ENCODE measurements around the gene CRYL1. TPM values are rescaled to one million over a fixed set of nuclear protein-coding genes. Genes with fewer than 3 reads are reported as not detected.

Gene CRYL1
- total and polyA plus RNA-seq, 2 of the 13 experiments (the other 11 are each of a cell fraction or from before 2014, with no cell fraction given) = 57.2 to 115 TPM

DNA sequence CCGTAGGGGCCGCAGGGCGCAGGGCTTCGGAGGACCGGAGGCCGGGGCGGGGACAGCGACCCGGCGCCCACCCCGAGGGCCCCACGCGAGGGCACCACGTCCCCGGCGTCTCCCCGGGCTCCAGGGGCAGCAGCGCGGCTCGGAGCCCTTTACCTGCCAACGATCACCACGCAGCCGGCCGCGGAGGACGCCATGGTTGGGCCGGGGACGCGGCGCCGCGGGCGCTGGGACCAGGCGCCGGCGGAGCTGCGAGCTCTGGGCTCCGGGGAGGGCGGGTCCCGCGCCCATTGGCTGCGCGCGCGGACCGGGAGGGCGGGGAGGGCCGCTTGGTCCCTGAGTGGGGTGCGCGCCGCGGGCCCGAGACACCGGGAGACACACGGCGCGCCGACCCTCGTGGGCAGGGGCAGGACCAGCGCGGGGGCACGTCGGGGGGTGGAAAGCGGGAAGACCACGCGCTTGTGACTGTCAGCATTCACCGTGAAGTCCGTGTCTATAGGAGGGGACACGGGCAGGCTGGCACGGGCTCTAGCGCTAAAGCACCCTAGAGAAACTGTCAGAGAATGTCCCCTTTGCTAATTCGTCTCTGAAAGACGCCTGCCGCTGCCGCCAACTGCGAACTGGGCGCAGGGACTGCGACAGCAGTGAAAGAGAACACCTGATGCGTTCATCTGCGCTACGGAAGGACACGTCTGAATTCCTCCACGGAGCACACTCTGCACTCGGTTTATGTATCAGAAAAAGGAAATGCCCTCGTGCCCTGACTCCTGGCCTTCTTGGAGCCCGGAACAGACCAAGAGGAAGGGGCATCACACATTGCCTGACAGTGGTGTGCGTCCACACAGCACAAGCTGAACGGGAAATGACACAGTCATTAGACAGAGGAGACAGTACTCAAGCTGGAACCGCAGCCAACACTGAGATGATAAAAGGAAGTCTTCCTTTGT, at the start of gene CRYL1 (continued):
- TF ChIP-seq NFYC (CRISPR knock-in tag; IDR thresholded peaks at IDR 0.05) (no peak; the same call in 1 of the 2 replicates), RARG (CRISPR knock-in tag; IDR thresholded peaks at IDR 0.05; ENCODE audit: low read depth) (no peak), ZNF3 (CRISPR knock-in tag; IDR thresholded peaks at IDR 0.05) (no peak), RFX3 (CRISPR knock-in tag; IDR thresholded peaks at IDR 0.05) (no peak), ZNF232 (CRISPR knock-in tag; IDR thresholded peaks at IDR 0.05; ENCODE audit: borderline replicate concordance) (peak; percentile 93; the same call in 1 of the 2 replicates), SNAI1 (CRISPR knock-in tag; IDR thresholded peaks at IDR 0.05; ENCODE audit: borderline replicate concordance) (no peak), KDM3A (CRISPR knock-in tag; IDR thresholded peaks at IDR 0.05; ENCODE audit: low read depth) (no peak), XRCC5 (optimal IDR thresholded peaks at IDR 0.05; ENCODE audit: low read length) (no peak), EP300 (IDR thresholded peaks at IDR 0.05; ENCODE audit: low read depth in 2 of 2, low read length in 2 of 2) (no peak), EP300 (CRISPR knock-in tag; IDR thresholded peaks at IDR 0.05; ENCODE audit: borderline replicate concordance) (no peak), CREB1 (IDR thresholded peaks at IDR 0.05) (no peak), CREB1 (CRISPR knock-in tag; IDR thresholded peaks at IDR 0.05) (no peak), ZNF557 (CRISPR knock-in tag; IDR thresholded peaks at IDR 0.05) (0 out of 2 replicates have a peak, but pooled peaks have one; percentile 33), ZNF136 (CRISPR knock-in tag; IDR thresholded peaks at IDR 0.05; ENCODE audit: low read depth) (no peak), NBN (conservative IDR thresholded peaks at IDR 0.05) (no peak), FOXK1 (CRISPR knock-in tag; IDR thresholded peaks at IDR 0.05; ENCODE audit: borderline replicate concordance, low read depth) (peak; percentile 31; the same call in 1 of the 2 replicates)
- TF ChIP-seq, protein P1, sequence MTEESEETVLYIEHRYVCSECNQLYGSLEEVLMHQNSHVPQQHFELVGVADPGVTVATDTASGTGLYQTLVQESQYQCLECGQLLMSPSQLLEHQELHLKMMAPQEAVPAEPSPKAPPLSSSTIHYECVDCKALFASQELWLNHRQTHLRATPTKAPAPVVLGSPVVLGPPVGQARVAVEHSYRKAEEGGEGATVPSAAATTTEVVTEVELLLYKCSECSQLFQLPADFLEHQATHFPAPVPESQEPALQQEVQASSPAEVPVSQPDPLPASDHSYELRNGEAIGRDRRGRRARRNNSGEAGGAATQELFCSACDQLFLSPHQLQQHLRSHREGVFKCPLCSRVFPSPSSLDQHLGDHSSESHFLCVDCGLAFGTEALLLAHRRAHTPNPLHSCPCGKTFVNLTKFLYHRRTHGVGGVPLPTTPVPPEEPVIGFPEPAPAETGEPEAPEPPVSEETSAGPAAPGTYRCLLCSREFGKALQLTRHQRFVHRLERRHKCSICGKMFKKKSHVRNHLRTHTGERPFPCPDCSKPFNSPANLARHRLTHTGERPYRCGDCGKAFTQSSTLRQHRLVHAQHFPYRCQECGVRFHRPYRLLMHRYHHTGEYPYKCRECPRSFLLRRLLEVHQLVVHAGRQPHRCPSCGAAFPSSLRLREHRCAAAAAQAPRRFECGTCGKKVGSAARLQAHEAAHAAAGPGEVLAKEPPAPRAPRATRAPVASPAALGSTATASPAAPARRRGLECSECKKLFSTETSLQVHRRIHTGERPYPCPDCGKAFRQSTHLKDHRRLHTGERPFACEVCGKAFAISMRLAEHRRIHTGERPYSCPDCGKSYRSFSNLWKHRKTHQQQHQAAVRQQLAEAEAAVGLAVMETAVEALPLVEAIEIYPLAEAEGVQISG (CRISPR knock-in tag; IDR thresholded peaks at IDR 0.05) = peak; percentile 68
- TF ChIP-seq, protein P2, sequence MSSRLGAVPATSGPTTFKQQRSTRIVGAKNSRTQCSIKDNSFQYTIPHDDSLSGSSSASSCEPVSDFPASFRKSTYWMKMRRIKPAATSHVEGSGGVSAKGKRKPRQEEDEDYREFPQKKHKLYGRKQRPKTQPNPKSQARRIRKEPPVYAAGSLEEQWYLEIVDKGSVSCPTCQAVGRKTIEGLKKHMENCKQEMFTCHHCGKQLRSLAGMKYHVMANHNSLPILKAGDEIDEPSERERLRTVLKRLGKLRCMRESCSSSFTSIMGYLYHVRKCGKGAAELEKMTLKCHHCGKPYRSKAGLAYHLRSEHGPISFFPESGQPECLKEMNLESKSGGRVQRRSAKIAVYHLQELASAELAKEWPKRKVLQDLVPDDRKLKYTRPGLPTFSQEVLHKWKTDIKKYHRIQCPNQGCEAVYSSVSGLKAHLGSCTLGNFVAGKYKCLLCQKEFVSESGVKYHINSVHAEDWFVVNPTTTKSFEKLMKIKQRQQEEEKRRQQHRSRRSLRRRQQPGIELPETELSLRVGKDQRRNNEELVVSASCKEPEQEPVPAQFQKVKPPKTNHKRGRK (CRISPR knock-in tag; IDR thresholded peaks at IDR 0.05) = no peak
- TF ChIP-seq, protein P3, sequence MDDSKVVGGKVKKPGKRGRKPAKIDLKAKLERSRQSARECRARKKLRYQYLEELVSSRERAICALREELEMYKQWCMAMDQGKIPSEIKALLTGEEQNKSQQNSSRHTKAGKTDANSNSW (CRISPR knock-in tag; IDR thresholded peaks at IDR 0.05; ENCODE audit: borderline replicate concordance) = no peak
- TF ChIP-seq, protein P4, sequence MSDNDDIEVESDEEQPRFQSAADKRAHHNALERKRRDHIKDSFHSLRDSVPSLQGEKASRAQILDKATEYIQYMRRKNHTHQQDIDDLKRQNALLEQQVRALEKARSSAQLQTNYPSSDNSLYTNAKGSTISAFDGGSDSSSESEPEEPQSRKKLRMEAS (IDR thresholded peaks at IDR 0.05) = peak; percentile 80
- TF ChIP-seq, protein P5, sequence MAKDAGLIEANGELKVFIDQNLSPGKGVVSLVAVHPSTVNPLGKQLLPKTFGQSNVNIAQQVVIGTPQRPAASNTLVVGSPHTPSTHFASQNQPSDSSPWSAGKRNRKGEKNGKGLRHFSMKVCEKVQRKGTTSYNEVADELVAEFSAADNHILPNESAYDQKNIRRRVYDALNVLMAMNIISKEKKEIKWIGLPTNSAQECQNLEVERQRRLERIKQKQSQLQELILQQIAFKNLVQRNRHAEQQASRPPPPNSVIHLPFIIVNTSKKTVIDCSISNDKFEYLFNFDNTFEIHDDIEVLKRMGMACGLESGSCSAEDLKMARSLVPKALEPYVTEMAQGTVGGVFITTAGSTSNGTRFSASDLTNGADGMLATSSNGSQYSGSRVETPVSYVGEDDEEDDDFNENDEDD (CRISPR knock-in tag; IDR thresholded peaks at IDR 0.05; ENCODE audit: borderline replicate concordance) = peak; percentile 46

Data from HepG2 (cell line).